Measurements from ENCODE around the gene TRIM33.

DNA sequence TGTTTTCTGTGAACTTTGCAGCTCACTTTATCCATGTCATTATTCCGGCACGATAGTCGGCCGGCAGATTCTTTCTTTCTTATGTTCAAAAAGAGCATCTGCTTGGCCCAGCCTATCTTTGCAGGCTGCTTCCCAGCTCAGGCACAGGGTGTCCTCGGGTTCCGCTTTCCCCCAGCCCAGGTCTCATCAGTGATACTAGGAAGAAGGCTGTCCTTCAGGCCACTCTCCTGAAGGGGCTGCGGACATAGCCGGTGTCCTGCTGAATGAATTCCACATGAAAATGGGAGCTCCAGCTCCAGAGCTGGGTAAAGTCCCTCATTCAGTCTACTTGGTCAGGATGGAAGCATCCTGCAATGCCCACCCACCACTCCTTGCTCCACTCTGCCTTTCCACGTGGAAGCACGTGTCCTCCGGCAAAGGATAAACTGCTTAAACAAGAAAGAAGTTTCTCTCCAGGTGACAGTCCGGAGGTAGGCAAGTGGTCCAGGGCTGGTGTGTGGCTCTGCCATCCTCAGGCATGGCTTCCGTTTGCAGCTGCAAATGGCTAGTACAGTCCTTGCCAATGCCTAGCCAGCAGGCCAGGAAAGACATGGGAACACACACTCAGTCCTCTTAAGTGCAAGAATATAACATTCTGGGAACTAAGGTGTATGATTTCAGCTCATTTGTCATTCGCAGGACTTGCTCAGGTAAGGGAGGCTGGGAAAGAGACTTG, 161.0 kb downstream of the TRIM33 start:
- TF ChIP-seq, protein P1, sequence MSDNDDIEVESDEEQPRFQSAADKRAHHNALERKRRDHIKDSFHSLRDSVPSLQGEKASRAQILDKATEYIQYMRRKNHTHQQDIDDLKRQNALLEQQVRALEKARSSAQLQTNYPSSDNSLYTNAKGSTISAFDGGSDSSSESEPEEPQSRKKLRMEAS (CRISPR knock-in tag; IDR thresholded peaks at IDR 0.05): no peak
- TF ChIP-seq, protein P2, sequence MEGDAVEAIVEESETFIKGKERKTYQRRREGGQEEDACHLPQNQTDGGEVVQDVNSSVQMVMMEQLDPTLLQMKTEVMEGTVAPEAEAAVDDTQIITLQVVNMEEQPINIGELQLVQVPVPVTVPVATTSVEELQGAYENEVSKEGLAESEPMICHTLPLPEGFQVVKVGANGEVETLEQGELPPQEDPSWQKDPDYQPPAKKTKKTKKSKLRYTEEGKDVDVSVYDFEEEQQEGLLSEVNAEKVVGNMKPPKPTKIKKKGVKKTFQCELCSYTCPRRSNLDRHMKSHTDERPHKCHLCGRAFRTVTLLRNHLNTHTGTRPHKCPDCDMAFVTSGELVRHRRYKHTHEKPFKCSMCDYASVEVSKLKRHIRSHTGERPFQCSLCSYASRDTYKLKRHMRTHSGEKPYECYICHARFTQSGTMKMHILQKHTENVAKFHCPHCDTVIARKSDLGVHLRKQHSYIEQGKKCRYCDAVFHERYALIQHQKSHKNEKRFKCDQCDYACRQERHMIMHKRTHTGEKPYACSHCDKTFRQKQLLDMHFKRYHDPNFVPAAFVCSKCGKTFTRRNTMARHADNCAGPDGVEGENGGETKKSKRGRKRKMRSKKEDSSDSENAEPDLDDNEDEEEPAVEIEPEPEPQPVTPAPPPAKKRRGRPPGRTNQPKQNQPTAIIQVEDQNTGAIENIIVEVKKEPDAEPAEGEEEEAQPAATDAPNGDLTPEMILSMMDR (IDR thresholded peaks at IDR 0.05): no peak
- TF ChIP-seq CREB1 (CRISPR knock-in tag; IDR thresholded peaks at IDR 0.05) (no peak), SP1 (CRISPR knock-in tag; conservative IDR thresholded peaks at IDR 0.05) (no peak), ESRRA (CRISPR knock-in tag; IDR thresholded peaks at IDR 0.05; ENCODE audit: borderline replicate concordance) (no peak), TEAD4 (CRISPR knock-in tag; IDR thresholded peaks at IDR 0.05) (no peak), ETV6 (CRISPR knock-in tag; IDR thresholded peaks at IDR 0.05) (no peak), ZNF317 (CRISPR knock-in tag; IDR thresholded peaks at IDR 0.05; ENCODE audit: borderline replicate concordance, low read depth) (no peak), ATF1 (CRISPR knock-in tag; IDR thresholded peaks at IDR 0.05) (no peak), NFE2L1 (CRISPR knock-in tag; IDR thresholded peaks at IDR 0.05) (no peak)
- TF ChIP-seq, protein P3, sequence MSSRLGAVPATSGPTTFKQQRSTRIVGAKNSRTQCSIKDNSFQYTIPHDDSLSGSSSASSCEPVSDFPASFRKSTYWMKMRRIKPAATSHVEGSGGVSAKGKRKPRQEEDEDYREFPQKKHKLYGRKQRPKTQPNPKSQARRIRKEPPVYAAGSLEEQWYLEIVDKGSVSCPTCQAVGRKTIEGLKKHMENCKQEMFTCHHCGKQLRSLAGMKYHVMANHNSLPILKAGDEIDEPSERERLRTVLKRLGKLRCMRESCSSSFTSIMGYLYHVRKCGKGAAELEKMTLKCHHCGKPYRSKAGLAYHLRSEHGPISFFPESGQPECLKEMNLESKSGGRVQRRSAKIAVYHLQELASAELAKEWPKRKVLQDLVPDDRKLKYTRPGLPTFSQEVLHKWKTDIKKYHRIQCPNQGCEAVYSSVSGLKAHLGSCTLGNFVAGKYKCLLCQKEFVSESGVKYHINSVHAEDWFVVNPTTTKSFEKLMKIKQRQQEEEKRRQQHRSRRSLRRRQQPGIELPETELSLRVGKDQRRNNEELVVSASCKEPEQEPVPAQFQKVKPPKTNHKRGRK (CRISPR knock-in tag; IDR thresholded peaks at IDR 0.05; ENCODE audit: borderline replicate concordance): no peak
- TF ChIP-seq, protein P4, sequence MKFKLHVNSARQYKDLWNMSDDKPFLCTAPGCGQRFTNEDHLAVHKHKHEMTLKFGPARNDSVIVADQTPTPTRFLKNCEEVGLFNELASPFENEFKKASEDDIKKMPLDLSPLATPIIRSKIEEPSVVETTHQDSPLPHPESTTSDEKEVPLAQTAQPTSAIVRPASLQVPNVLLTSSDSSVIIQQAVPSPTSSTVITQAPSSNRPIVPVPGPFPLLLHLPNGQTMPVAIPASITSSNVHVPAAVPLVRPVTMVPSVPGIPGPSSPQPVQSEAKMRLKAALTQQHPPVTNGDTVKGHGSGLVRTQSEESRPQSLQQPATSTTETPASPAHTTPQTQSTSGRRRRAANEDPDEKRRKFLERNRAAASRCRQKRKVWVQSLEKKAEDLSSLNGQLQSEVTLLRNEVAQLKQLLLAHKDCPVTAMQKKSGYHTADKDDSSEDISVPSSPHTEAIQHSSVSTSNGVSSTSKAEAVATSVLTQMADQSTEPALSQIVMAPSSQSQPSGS (CRISPR knock-in tag; IDR thresholded peaks at IDR 0.05; ENCODE audit: borderline replicate concordance, low read depth): no peak
